Fibroblast of gingiva (primary cell): Measurements from ENCODE around the gene DCAF17.
"Not testable (repeated sequence)": the region's sequence is repeated elsewhere in the genome, so short reads cannot be mapped to it uniquely, and the experiment has no call there.

Experiments used
- DNase-seq: peaks from one replicate; pipeline ENCODE4 v3.0.0-alpha.2; 2011; ENCODE audit warnings: low read depth

The DCAF17 gene

GRCh38 chr2:171411214-171411613 is 22.8 kb upstream of the DCAF17 start:
- no peak for DNase-seq

- peak; percentile 50 for DNase-seq
Measured at GRCh38 chr2:171411791-171412483, 22.1 kb upstream of the DCAF17 start.

- peak; percentile 52 for DNase-seq
Measured at GRCh38 chr2:171412571-171413175, 21.4 kb upstream of the DCAF17 start.

- DNase-seq: not testable (repeated sequence)
Measured at GRCh38 chr2:171414645-171415044, 19.4 kb upstream of the DCAF17 start.

GRCh38 chr2:171416009-171416926 is 17.8 kb upstream of the DCAF17 start:
- peak; percentile 94 for DNase-seq

- no peak for DNase-seq
Measured at GRCh38 chr2:171419333-171419732, 14.7 kb upstream of the DCAF17 start.

GRCh38 chr2:171420728-171421563 is 13.1 kb upstream of the DCAF17 start:
- DNase-seq: no peak

GRCh38 chr2:171422710-171423495 is 11.1 kb upstream of the DCAF17 start:
- not testable (repeated sequence) for DNase-seq

- no peak for DNase-seq
Measured at GRCh38 chr2:171430516-171431410, 3.3 kb upstream of the DCAF17 start.

- no peak for DNase-seq
Measured at GRCh38 chr2:171431677-171432167, 2.3 kb upstream of the DCAF17 start.

GRCh38 chr2:171432206-171432968 is 1.6 kb upstream of the DCAF17 start:
- no peak for DNase-seq

- DNase-seq: peak; percentile 20
Measured at GRCh38 chr2:171432969-171433762, 860 bp upstream of the DCAF17 start.

- no peak for DNase-seq
Measured at GRCh38 chr2:171433763-171434012, 338 bp upstream of the DCAF17 start, which contains the start of gene METTL8. TSS of gene METTL8 (minus strand) at chr2:171433990. CDS start at chr2:171392185, 41,805 bp downstream.

- peak; percentile 42 for DNase-seq
Measured at GRCh38 chr2:171436307-171436706, 2.3 kb downstream of the DCAF17 start.

GRCh38 chr2:171441470-171441869 is 7.4 kb downstream of the DCAF17 start:
- no peak for DNase-seq

- DNase-seq: no peak
Measured at GRCh38 chr2:171447675-171448074, 13.6 kb downstream of the DCAF17 start.

GRCh38 chr2:171451074-171451473 is 17.0 kb downstream of the DCAF17 start:
- DNase-seq: no peak

- no peak for DNase-seq
Measured at GRCh38 chr2:171452773-171453172, 18.7 kb downstream of the DCAF17 start.
